HL-60 (cell line): Measurements from ENCODE around the gene DPP4.

ENCODE experiments used
- DNase-seq, 2 experiments: peaks; one replicate each; pipeline ENCODE4 v3.0.0-alpha.2; 2010 to 2020; ENCODE audit warnings: low read depth in 1 of 2, low spot score in 1 of 2
- H3K27ac ChIP-seq: fragments of 250-450 bp; sonication (Bioruptor Pico); replicated peaks from 2 replicates; pipeline ENCODE4 v1.5.1; 2020; ENCODE audit warnings: mild to moderate bottlenecking, moderate library complexity
- H3K27me3 ChIP-seq: fragments of 250-450 bp; sonication (Bioruptor Pico); 2 replicates; pipeline ENCODE4 v1.5.1; 2021; ENCODE audit warnings: mild to moderate bottlenecking, moderate library complexity; ENCODE audit not compliant: insufficient read depth, poor library complexity, severe bottlenecking
- H3K4me3 ChIP-seq: replicated peaks from 2 replicates; pipeline ENCODE4 v1.5.1; 2011; ENCODE audit warnings: mild to moderate bottlenecking, control low read depth, low read length; ENCODE audit not compliant: insufficient read depth
- CTCF ChIP-seq: IDR thresholded peaks from one replicate; pipeline ENCODE4 v1.5.1; 2011; ENCODE audit warnings: low read length, control low read depth, inconsistent platforms; ENCODE audit not compliant: insufficient read depth
- GABPA ChIP-seq: IDR thresholded peaks from 2 replicates; pipeline ENCODE4 v1.6.1; 2012; ENCODE audit warnings: low read depth
- POLR2AphosphoS5 ChIP-seq: IDR thresholded peaks from 2 replicates; pipeline ENCODE4 v1.6.1; 2012; ENCODE audit warnings: low read depth
- REST ChIP-seq: IDR thresholded peaks from 2 replicates; pipeline ENCODE4 v1.6.1; 2012; ENCODE audit warnings: low read depth; ENCODE audit not compliant: insufficient replicate concordance
- SPI1 ChIP-seq: IDR thresholded peaks from 2 replicates; pipeline ENCODE4 v1.6.1; 2012; ENCODE audit warnings: low read depth, mild to moderate bottlenecking, borderline replicate concordance

The DPP4 gene

GRCh38 chr2:161999321-161999720 is 74.7 kb downstream of the DPP4 start:
- no peak for DNase-seq

GRCh38 chr2:161998857-161999256 is 75.2 kb downstream of the DPP4 start:
- no peak overlapping the region for H3K4me3 ChIP-seq
- no peak for DNase-seq
- TF ChIP-seq CTCF: no peak
- TF ChIP-seq REST: no peak
- no peak overlapping the region for H3K27ac ChIP-seq
- no peaks in the 10 kb centered on the region for H3K27me3 ChIP-seq

More at GRCh38 chr2:161999321-161999720, 74.7 kb downstream of the DPP4 start:
- Histone ChIP-seq H3K27ac (no peak overlapping the region), H3K27me3 (no peaks in the 10 kb centered on the region), H3K4me3 (no peak overlapping the region)
- TF ChIP-seq REST (no peak), GABPA (no peak), CTCF (no peak), POLR2AphosphoS5 (no peak), SPI1 (no peak)

- Histone ChIP-seq H3K27me3 (no peaks in the 10 kb centered on the region), H3K4me3 (no peak overlapping the region), H3K27ac (no peak overlapping the region)
- DNase-seq: no peak
- TF ChIP-seq CTCF: no peak
- no peak for TF ChIP-seq GABPA
- no peak for TF ChIP-seq REST
- TF ChIP-seq POLR2AphosphoS5: no peak
- TF ChIP-seq SPI1: no peak
Observed at GRCh38 chr2:161997916-161998471, 76.0 kb downstream of the DPP4 start.
